Kidney (tissue), 14 donors: ENCODE results near the gene ASPG. TPM values are rescaled to one million over a fixed set of nuclear protein-coding genes. Genes with fewer than 3 reads are reported as not detected.

Experiments used
- DNase-seq, 5 donors: peaks; one replicate each; pipeline ENCODE4 v3.0.0-alpha.2; 2013 to 2020
- FAIRE-seq: peaks from 2 replicates; lab custom pipeline; 2012; peaks lifted over from hg19 to GRCh38; lab: Jason Lieb, UNC
- H3K27ac ChIP-seq, 2 donors: one replicate each; pipeline ENCODE4 v1.7.0; 2013; ENCODE audit warnings: low read depth in 2 of 2, low read length in 2 of 2, inconsistent platforms in 1 of 2
- H3K27me3 ChIP-seq: one replicate; pipeline ENCODE4 v1.7.1; 2013; ENCODE audit warnings: low read length, inconsistent platforms; ENCODE audit not compliant: control insufficient read depth, insufficient read depth
- H3K36me3 ChIP-seq, 3 donors: one replicate each; pipeline versions ENCODE4 v1.7.0 to v1.7.1; 2013; ENCODE audit warnings: low read length in 3 of 3, control low read depth in 1 of 3, inconsistent platforms in 1 of 3; ENCODE audit not compliant: insufficient read depth in 3 of 3, control insufficient read depth in 2 of 3
- H3K4me1 ChIP-seq, 3 donors: one replicate each; pipeline versions ENCODE4 v1.7.0 to v1.7.1; 2013; ENCODE audit warnings: low read length in 3 of 3, inconsistent platforms in 1 of 3, low read depth in 1 of 3; ENCODE audit not compliant: control insufficient read depth in 2 of 3, insufficient read depth in 2 of 3
- H3K4me3 ChIP-seq, 3 donors: one replicate each; pipeline versions ENCODE4 v1.7.0 to v1.8.1; 2013; ENCODE audit warnings: low read length in 3 of 3, control low read depth in 1 of 3, inconsistent platforms in 1 of 3
- H3K9ac ChIP-seq, 3 donors: one replicate each; pipeline versions ENCODE4 v1.7.0 to v1.7.1; 2013; ENCODE audit warnings: low read length in 3 of 3, control low read depth in 1 of 3, inconsistent platforms in 1 of 3
- H3K9me3 ChIP-seq, 3 donors: one replicate each; pipeline versions ENCODE4 v1.7.0 to v1.7.1; 2013; ENCODE audit warnings: low read length in 3 of 3, control low read depth in 1 of 3, inconsistent platforms in 1 of 3; ENCODE audit not compliant: control insufficient read depth in 2 of 3, insufficient read depth in 1 of 3
- CTCF ChIP-seq: IDR thresholded peaks from 3 replicates; pipeline ENCODE4 v1.5.1; 2012; ENCODE audit warnings: mild to moderate bottlenecking, moderate library complexity, borderline replicate concordance; ENCODE audit not compliant: insufficient read depth; ENCODE audit errors: extremely low read depth
- intact Hi-C: fragments of 100-400 bp; cut with DNase I; formaldehyde crosslinking; loops from one replicate; pipeline ENCODE4 v1.11.1; 2022
- polyA plus RNA-seq: library from polyadenylated mRNA; stranded (reverse); fragments of 350-450 nt; fragmentation: Illumina TruSeq; extraction: RNeasy Lipid Tissue Mini Kit (QIAGEN cat#74804); gene quantifications from one replicate; pipeline ENCODE4 v1.2.3, GENCODE V29; 2014; ENCODE audit warnings: low read depth, low replicate concordance; ENCODE audit not compliant: insufficient read depth
- total RNA-seq: library from RNA; stranded (reverse); fragmentation: NEBNext Ultra II Directional; extraction: Animal tissue kit (Norgen Biotek cat#: 25700); gene quantifications from one replicate; pipeline ENCODE4 v1.2.1, GENCODE V29; 2021
- donor health status: control.
- donor health status: control.
- donor health status: control.
- donor health status: control.
- donor health status: control.
- donor health status: DM: yes; HTN: yes; CAD: no.
- donor health status: Normal renal cell carcinoma (clear cell type).

ASPG gene
- total and polyA plus RNA-seq, 2 donors from 2014 or later, result 2.5 to 58.1 TPM

GRCh38 chr14:104161602-104162367 lies 76.3 kb downstream of the ASPG start:
- FAIRE-seq (no peak), DNase-seq (no peak)
- intact Hi-C loops, result no loop called here
- H3K4me3 ChIP-seq, result no peak overlapping the region
- no peak overlapping the region for H3K27ac ChIP-seq
- no peak for TF ChIP-seq CTCF
- H3K4me1 ChIP-seq, result no peaks in the 10 kb centered on the region
- H3K36me3 ChIP-seq, result peaks cover 0 to 3% (median 0%) of the 10 kb centered on the region in 3 donors
- H3K9ac ChIP-seq, result no peak overlapping the region
- no peaks in the 10 kb centered on the region for H3K9me3 ChIP-seq
- peaks cover 2% of the 10 kb centered on the region for H3K27me3 ChIP-seq

- H3K4me1 ChIP-seq, result no peaks in the 10 kb centered on the region
- peaks cover 0 to 3% (median 0%) of the 10 kb centered on the region in 3 donors for H3K36me3 ChIP-seq
- TF ChIP-seq CTCF, result no peak
- peaks cover 2% of the 10 kb centered on the region for H3K27me3 ChIP-seq
- H3K27ac ChIP-seq, result no peak overlapping the region
- no peak overlapping the region for H3K9ac ChIP-seq
- no peaks in the 10 kb centered on the region for H3K9me3 ChIP-seq
- FAIRE-seq (no peak), DNase-seq (no peak)
- no peak overlapping the region for H3K4me3 ChIP-seq
- intact Hi-C loops, result no loop called here
Observed at GRCh38 chr14:104162495-104162894, 77.0 kb downstream of the ASPG start.

GRCh38 chr14:104163541-104163940 lies 78.0 kb downstream of the ASPG start:
- H3K27me3 ChIP-seq, result peaks cover 2% of the 10 kb centered on the region
- DNase-seq (no peak), FAIRE-seq (no peak)
- TF ChIP-seq CTCF, result no peak
- no peak overlapping the region for H3K4me3 ChIP-seq
- H3K9me3 ChIP-seq, result no peaks in the 10 kb centered on the region
- no peak overlapping the region for H3K27ac ChIP-seq
- H3K36me3 ChIP-seq, result peaks cover 0 to 3% (median 0%) of the 10 kb centered on the region in 3 donors
- intact Hi-C loops, result no loop called here
- no peak overlapping the region for H3K9ac ChIP-seq
- no peaks in the 10 kb centered on the region for H3K4me1 ChIP-seq
